Gastrocnemius medialis (tissue), 4 donors: ENCODE measurements around the gene CD79A. TPM values are rescaled to one million over a fixed set of nuclear protein-coding genes. Genes with fewer than 3 reads are reported as not detected.

Experiments
- ATAC-seq, 2 donors: fragments of 150-250 bp; one replicate each; pipeline ENCODE4 v1.9.1; 2016
- DNase-seq, 2 donors: peaks; one replicate each; pipeline ENCODE4 v3.0.0-alpha.2; 2019
- H3K27ac ChIP-seq, 4 donors: fragments of 200-600 bp; sonication (generic); 1 replicate in 1 of 4; 2 replicates in 3 of 4; pipeline ENCODE4 v1.5.1; 2016 to 2018; ENCODE audit warnings: mild to moderate bottlenecking in 2 of 4, moderate library complexity in 1 of 4
- H3K27me3 ChIP-seq, 3 donors: fragments of 200-600 bp; sonication (generic) in 2 of 3; 1 replicate in 1 of 3; 2 replicates in 2 of 3; pipeline versions ENCODE4 v1.5.1 to v1.6.0; 2016 to 2019; ENCODE audit warnings: mild to moderate bottlenecking in 1 of 3, moderate library complexity in 1 of 3
- H3K36me3 ChIP-seq, 2 donors: fragments of 200-600 bp; sonication (generic) in 1 of 2; one replicate each; pipeline ENCODE4 v1.5.1; 2017 to 2018
- H3K4me1 ChIP-seq, 2 donors: fragments of 200-600 bp; sonication (generic) in 1 of 2; one replicate each; pipeline ENCODE4 v1.5.1; 2016 to 2017; ENCODE audit warnings: mild to moderate bottlenecking in 2 of 2
- H3K4me3 ChIP-seq, 4 donors: fragments of 200-600 bp; sonication (generic) in 3 of 4; 1 replicate in 1 of 4; 2 replicates in 3 of 4; pipeline ENCODE4 v1.5.1; 2016 to 2019; ENCODE audit warnings: mild to moderate bottlenecking in 2 of 4
- H3K9me3 ChIP-seq, 3 donors: fragments of 200-600 bp; sonication (generic) in 2 of 3; 1 replicate in 1 of 3; 2 replicates in 2 of 3; pipeline ENCODE4 v1.5.1; 2016 to 2019
- POLR2A ChIP-seq, 2 donors: fragments of 450-650 bp; IDR thresholded peaks; one replicate each; pipeline ENCODE4 v1.6.1; 2017; ENCODE audit warnings: antibody characterized with exemption in 2 of 2, mild to moderate bottlenecking in 2 of 2, moderate library complexity in 2 of 2
- in situ Hi-C, 4 donors: fragments of 200-750 bp; cut with MboI; loops; one replicate each; pipeline versions ENCODE4 v1.15.0 to v1.8.0; 2017; ENCODE audit warnings: low sequenced_read_pairs in 4 of 4
- intact Hi-C: fragments of 100-400 bp; cut with DNase I; formaldehyde crosslinking; loops from one replicate; pipeline ENCODE4 v1.15.1; 2023; ENCODE audit warnings: low total_unique reads
- total RNA-seq, 4 donors: library from RNA; depleted of rRNA; stranded (reverse); fragments of >200 nt; gene quantifications; one replicate each; pipeline versions ENCODE4 v1.1.0 to v1.2.3, GENCODE V29; 2016
- TF ChIP-seq, protein P1 (sequence below), 5 experiments: fragments of 450-650 bp in 3 of 5; fragments of 200-600 bp in 2 of 5; sonication (generic) in 2 of 5; IDR thresholded peaks in 4 of 5; conservative IDR thresholded peaks in 1 of 5; 1 replicate in 4 of 5; 2 replicates in 1 of 5; pipeline ENCODE4 v1.5.1; 2016 to 2019; ENCODE audit warnings: antibody characterized with exemption in 5 of 5, mild to moderate bottlenecking in 3 of 5, moderate library complexity in 3 of 5

Gene CD79A
- total RNA-seq, 4 donors from 2014 or later, result 0.20 TPM; not detected in 3

DNA sequence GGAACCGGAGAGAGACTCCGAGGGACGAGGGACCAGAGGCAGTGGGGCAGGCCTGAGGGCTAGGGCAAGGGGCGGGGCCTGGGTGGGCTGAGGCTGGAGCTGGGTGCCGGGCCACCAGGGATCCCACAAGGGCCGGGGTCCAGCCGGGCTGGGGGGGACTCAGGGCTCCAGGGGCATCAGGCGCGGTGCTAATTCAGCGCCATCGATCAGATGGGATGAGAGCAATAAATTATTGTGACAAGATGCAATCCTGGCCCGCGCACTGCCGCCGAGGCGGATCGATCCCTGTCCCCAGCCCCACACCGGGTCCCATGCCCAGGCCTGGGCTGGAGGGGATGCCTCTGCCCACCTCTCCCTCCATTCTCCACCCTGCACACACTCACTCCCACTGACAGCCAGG lies 45.5 kb downstream of the CD79A start:
- no peak for ATAC-seq
- in situ Hi-C loops, result no loop called here

GRCh38 chr19:41923045-41923788 lies 46.1 kb downstream of the CD79A start:
- DNase-seq (no peak), ATAC-seq (no peak)
- Histone ChIP-seq H3K4me1 (peaks cover 0 to 4% of the 10 kb centered on the region in 2 donors), H3K27ac (no peak overlapping the region), H3K27me3 (peaks cover 81 to 91% (median 88%) of the 10 kb centered on the region in 3 donors), H3K4me3 (no peak overlapping the region), H3K9me3 (no peaks in the 10 kb centered on the region), H3K36me3 (no peaks in the 10 kb centered on the region)
- in situ Hi-C loops (no loop called here), intact Hi-C loops (no loop called here)
- TF ChIP-seq, protein P1, sequence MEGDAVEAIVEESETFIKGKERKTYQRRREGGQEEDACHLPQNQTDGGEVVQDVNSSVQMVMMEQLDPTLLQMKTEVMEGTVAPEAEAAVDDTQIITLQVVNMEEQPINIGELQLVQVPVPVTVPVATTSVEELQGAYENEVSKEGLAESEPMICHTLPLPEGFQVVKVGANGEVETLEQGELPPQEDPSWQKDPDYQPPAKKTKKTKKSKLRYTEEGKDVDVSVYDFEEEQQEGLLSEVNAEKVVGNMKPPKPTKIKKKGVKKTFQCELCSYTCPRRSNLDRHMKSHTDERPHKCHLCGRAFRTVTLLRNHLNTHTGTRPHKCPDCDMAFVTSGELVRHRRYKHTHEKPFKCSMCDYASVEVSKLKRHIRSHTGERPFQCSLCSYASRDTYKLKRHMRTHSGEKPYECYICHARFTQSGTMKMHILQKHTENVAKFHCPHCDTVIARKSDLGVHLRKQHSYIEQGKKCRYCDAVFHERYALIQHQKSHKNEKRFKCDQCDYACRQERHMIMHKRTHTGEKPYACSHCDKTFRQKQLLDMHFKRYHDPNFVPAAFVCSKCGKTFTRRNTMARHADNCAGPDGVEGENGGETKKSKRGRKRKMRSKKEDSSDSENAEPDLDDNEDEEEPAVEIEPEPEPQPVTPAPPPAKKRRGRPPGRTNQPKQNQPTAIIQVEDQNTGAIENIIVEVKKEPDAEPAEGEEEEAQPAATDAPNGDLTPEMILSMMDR (IDR thresholded peaks at IDR 0.05 in 4 of 5, conservative IDR thresholded peaks at IDR 0.05 in 1 of 5), result no peak
- no peak for TF ChIP-seq POLR2A (IDR thresholded peaks at IDR 0.05)

More for the DNA sequence above, 45.5 kb downstream of the CD79A start:
- TF ChIP-seq POLR2A (IDR thresholded peaks at IDR 0.05), result no peak
- TF ChIP-seq, protein P1 (IDR thresholded peaks at IDR 0.05 in 4 of 5, conservative IDR thresholded peaks at IDR 0.05 in 1 of 5), result no peak
- H3K4me3 ChIP-seq, result no peak overlapping the region
- H3K36me3 ChIP-seq, result no peaks in the 10 kb centered on the region
- no peaks in the 10 kb centered on the region for H3K4me1 ChIP-seq
- H3K9me3 ChIP-seq, result no peaks in the 10 kb centered on the region
- intact Hi-C loops, result no loop called here
- no peak overlapping the region for H3K27ac ChIP-seq
- peaks cover 82 to 91% (median 88%) of the 10 kb centered on the region in 3 donors for H3K27me3 ChIP-seq
- DNase-seq, result no peak

GRCh38 chr19:41924151-41925145 lies 47.4 kb downstream of the CD79A start:
- H3K27ac ChIP-seq, result no peak overlapping the region
- TF ChIP-seq, protein P1 (IDR thresholded peaks at IDR 0.05 in 4 of 5, conservative IDR thresholded peaks at IDR 0.05 in 1 of 5), result no peak
- no peak for TF ChIP-seq POLR2A (IDR thresholded peaks at IDR 0.05)
- no peaks in the 10 kb centered on the region for H3K36me3 ChIP-seq
- DNase-seq (no peak), ATAC-seq (no peak)
- H3K27me3 ChIP-seq, result peaks cover 81 to 91% (median 86%) of the 10 kb centered on the region in 3 donors
- no peak overlapping the region for H3K4me3 ChIP-seq
- intact Hi-C loops, result no loop called here
- no peaks in the 10 kb centered on the region for H3K9me3 ChIP-seq
- in situ Hi-C loops, result no loop called here
- peaks cover 0 to 9% of the 10 kb centered on the region in 2 donors for H3K4me1 ChIP-seq

- Histone ChIP-seq H3K27ac (no peak overlapping the region), H3K4me3 (no peak overlapping the region), H3K36me3 (no peaks in the 10 kb centered on the region), H3K4me1 (peaks cover 0 to 9% of the 10 kb centered on the region in 2 donors), H3K27me3 (peaks cover 87 to 95% (median 92%) of the 10 kb centered on the region in 3 donors), H3K9me3 (no peaks in the 10 kb centered on the region)
- ATAC-seq, result no peak
- intact Hi-C loops (no loop called here), in situ Hi-C loops (no loop called here)
- DNase-seq, result no peak
- TF ChIP-seq POLR2A (IDR thresholded peaks at IDR 0.05), result no peak
- TF ChIP-seq, protein P1 (IDR thresholded peaks at IDR 0.05 in 4 of 5, conservative IDR thresholded peaks at IDR 0.05 in 1 of 5), result no peak
These were observed 48.3 kb downstream of the CD79A start for GRCh38 chr19:41925208-41926003.
